Natural killer cell (primary cell): ENCODE results near the gene ZNF438. TPM values are rescaled to one million over a fixed set of nuclear protein-coding genes. Genes with fewer than 3 reads are reported as not detected.

Experiments
- ATAC-seq, 3 donors: fragments of 150-1000 bp in 2 of 3; fragments of 200-7000 bp in 1 of 3; cut with Tn5 transposase; 1 replicate in 1 of 3; 2 replicates in 2 of 3; pipeline ENCODE4 v1.10.0; 2021; ENCODE audit warnings: mild to moderate bottlenecking in 2 of 3, moderate library complexity in 2 of 3
- DNase-seq, 2 donors: peaks; one replicate each; pipeline versions ENCODE4 v3.0.0 to v3.0.0-alpha.2; 2013 to 2021; ENCODE audit warnings: mixed read lengths in 1 of 2
- H3K27ac ChIP-seq: one replicate; pipeline ENCODE4 v1.5.1; 2013; ENCODE audit warnings: mild to moderate bottlenecking, low read length
- H3K27me3 ChIP-seq: one replicate; pipeline ENCODE4 v1.6.1; 2013; ENCODE audit warnings: low read length; ENCODE audit not compliant: control insufficient read depth, insufficient read depth
- H3K36me3 ChIP-seq: one replicate; pipeline ENCODE4 v1.6.1; 2013; ENCODE audit warnings: low read length; ENCODE audit not compliant: control insufficient read depth, insufficient read depth
- H3K4me1 ChIP-seq: one replicate; pipeline ENCODE4 v1.6.1; 2013; ENCODE audit warnings: low read length; ENCODE audit not compliant: control insufficient read depth, insufficient read depth
- H3K4me3 ChIP-seq: one replicate; pipeline ENCODE4 v1.5.1; 2013; ENCODE audit warnings: low read length
- H3K9me3 ChIP-seq: one replicate; pipeline ENCODE4 v1.6.1; 2013; ENCODE audit warnings: low read length; ENCODE audit not compliant: control insufficient read depth, insufficient read depth
- H3K27ac Mint-ChIP-seq, 2 donors: one replicate each; pipeline ENCODE4 v1.8.0; 2022; ENCODE audit warnings: mild to moderate bottlenecking in 2 of 2, mixed read lengths in 2 of 2, moderate library complexity in 1 of 2
- H3K27me3 Mint-ChIP-seq, 2 donors: one replicate each; pipeline ENCODE4 v1.8.0; 2022; ENCODE audit warnings: low read depth in 2 of 2, mixed read lengths in 2 of 2
- H3K36me3 Mint-ChIP-seq: one replicate; pipeline ENCODE4 v1.8.0; 2022; ENCODE audit warnings: mixed read lengths
- H3K4me1 Mint-ChIP-seq, 2 donors: one replicate each; pipeline ENCODE4 v1.8.0; 2022; ENCODE audit warnings: mixed read lengths in 2 of 2
- H3K4me3 Mint-ChIP-seq: one replicate; pipeline ENCODE4 v1.8.0; 2022; ENCODE audit warnings: mild to moderate bottlenecking, moderate library complexity, mixed read lengths
- H3K9me3 Mint-ChIP-seq, 2 donors: one replicate each; pipeline ENCODE4 v1.8.0; 2022; ENCODE audit warnings: mixed read lengths in 2 of 2
- CTCF ChIP-seq: fragments of 200-600 bp; IDR thresholded peaks from one replicate; pipeline ENCODE4 v1.8.0; 2022; ENCODE audit warnings: antibody characterized with exemption
- WGBS: methylation state at CpG from one replicate; pipeline ENCODE4 v1.1.7; 2013; ENCODE audit warnings: missing lambda C conversion rate; ENCODE audit not compliant: insufficient coverage; 5-methylcytosine and 5-hydroxymethylcytosine counted together
- intact Hi-C: fragments of 100-400 bp; cut with micrococcal nuclease; formaldehyde crosslinking; loops from one replicate; pipeline ENCODE4 v1.14.2; 2022
- total RNA-seq, 4 donors: library from RNA; stranded (reverse); fragments of 120-200 nt in 1 of 4; gene quantifications; one replicate each; pipeline versions ENCODE4 v1.2.3 to v1.2.4, GENCODE V29; 2013 to 2022

The ZNF438 gene
- total RNA-seq, 3 donors from 2014 or later (not counting 1 experiment from before 2014, with no cell fraction given) = 2.2 to 3.7 (median 3.7) TPM

GRCh38 chr10:30826679-30827078 lies 205.0 kb downstream of the ZNF438 start:
- no peak for TF ChIP-seq CTCF
- H3K9me3 ChIP-seq = no peaks in the 10 kb centered on the region
- H3K4me3 Mint-ChIP-seq = no peak overlapping the region
- no peak overlapping the region for H3K27ac ChIP-seq
- no peaks in the 10 kb centered on the region for H3K36me3 Mint-ChIP-seq
- 97% methylated on average over 3 of the region's 4 CpGs for WGBS
- no peaks in the 10 kb centered on the region for H3K36me3 ChIP-seq
- ATAC-seq (no peak), DNase-seq (no peak)
- H3K4me3 ChIP-seq = no peak overlapping the region
- H3K27ac Mint-ChIP-seq = no peak overlapping the region
- intact Hi-C loops = no loop called here
- H3K27me3 ChIP-seq = no peaks in the 10 kb centered on the region
- no peaks in the 10 kb centered on the region for H3K4me1 ChIP-seq
- H3K9me3 Mint-ChIP-seq = no peaks in the 10 kb centered on the region
- peaks cover 2 to 7% of the 10 kb centered on the region in 2 donors for H3K27me3 Mint-ChIP-seq
- H3K4me1 Mint-ChIP-seq = no peaks in the 10 kb centered on the region

GRCh38 chr10:30825495-30825894 lies 206.2 kb downstream of the ZNF438 start:
- Mint-ChIP-seq H3K4me1 (no peaks in the 10 kb centered on the region), H3K27ac (no peak overlapping the region), H3K36me3 (no peaks in the 10 kb centered on the region), H3K27me3 (peaks cover 7 to 10% of the 10 kb centered on the region in 2 donors), H3K4me3 (no peak overlapping the region), H3K9me3 (no peaks in the 10 kb centered on the region)
- no peak overlapping the region for H3K4me3 ChIP-seq
- intact Hi-C loops = no loop called here
- H3K27me3 ChIP-seq = no peaks in the 10 kb centered on the region
- H3K4me1 ChIP-seq = no peaks in the 10 kb centered on the region
- TF ChIP-seq CTCF = no peak
- ATAC-seq = no peak
- H3K9me3 ChIP-seq = no peaks in the 10 kb centered on the region
- H3K27ac ChIP-seq = no peak overlapping the region
- no peaks in the 10 kb centered on the region for H3K36me3 ChIP-seq
- no peak for DNase-seq

- Histone ChIP-seq H3K4me3 (no peak overlapping the region), H3K36me3 (no peaks in the 10 kb centered on the region), H3K27ac (no peak overlapping the region), H3K9me3 (no peaks in the 10 kb centered on the region), H3K4me1 (no peaks in the 10 kb centered on the region), H3K27me3 (no peaks in the 10 kb centered on the region)
- no peak for TF ChIP-seq CTCF
- H3K4me3 Mint-ChIP-seq = no peak overlapping the region
- no peaks in the 10 kb centered on the region for H3K36me3 Mint-ChIP-seq
- no peak overlapping the region for H3K27ac Mint-ChIP-seq
- 94% methylated on average over 2 of the region's 3 CpGs for WGBS
- no peaks in the 10 kb centered on the region for H3K9me3 Mint-ChIP-seq
- ATAC-seq (no peak), DNase-seq (no peak)
- H3K4me1 Mint-ChIP-seq = no peaks in the 10 kb centered on the region
- peaks cover 7 to 15% of the 10 kb centered on the region in 2 donors for H3K27me3 Mint-ChIP-seq
- intact Hi-C loops = no loop called here
These were observed 206.6 kb downstream of the ZNF438 start for GRCh38 chr10:30825022-30825421.

GRCh38 chr10:30823651-30824050 lies 208.0 kb downstream of the ZNF438 start:
- H3K27ac ChIP-seq = no peak overlapping the region
- no peaks in the 10 kb centered on the region for H3K9me3 ChIP-seq
- 83% methylated on average over 2 of the region's 2 CpGs for WGBS
- no peak for DNase-seq
- H3K4me1 ChIP-seq = peaks cover 4% of the 10 kb centered on the region
- Mint-ChIP-seq H3K9me3 (no peaks in the 10 kb centered on the region), H3K27ac (no peak overlapping the region), H3K4me1 (no peaks in the 10 kb centered on the region), H3K27me3 (peaks cover 7 to 21% of the 10 kb centered on the region in 2 donors), H3K4me3 (no peak overlapping the region), H3K36me3 (no peaks in the 10 kb centered on the region)
- no peaks in the 10 kb centered on the region for H3K27me3 ChIP-seq
- H3K4me3 ChIP-seq = no peak overlapping the region
- H3K36me3 ChIP-seq = no peaks in the 10 kb centered on the region
- intact Hi-C loops = no loop called here
- no peak for TF ChIP-seq CTCF
- ATAC-seq = no peak
